HEK293T (cell line): ENCODE measurements around the gene TCF12.

Experiments
- CTCF ChIA-PET: fragments of 350-600 bp; formaldehyde crosslinking; extraction: SDS; loops from one replicate; lab custom pipeline; 2021; ENCODE audit warnings: antibody characterized with exemption, inconsistent platforms; lab: Yijun Ruan, JAX
- POLR2A ChIA-PET: fragments of 350-600 bp; formaldehyde crosslinking; extraction: SDS; loops from one replicate; lab custom pipeline; 2020; ENCODE audit warnings: antibody characterized with exemption, inconsistent platforms; lab: Yijun Ruan, JAX
- DNase-seq: peaks from one replicate; pipeline ENCODE4 v3.0.0; 2012; ENCODE audit warnings: mixed read lengths; ENCODE audit errors: extremely low spot score
- ARNT ChIP-seq: fragments of 450-650 bp; IDR thresholded peaks from 2 replicates; pipeline ENCODE4 v1.6.1; 2017; ENCODE audit warnings: mild to moderate bottlenecking
- BHLHE40 ChIP-seq: fragments of 450-650 bp; IDR thresholded peaks from 2 replicates; pipeline ENCODE4 v1.6.1; 2016; ENCODE audit warnings: mild to moderate bottlenecking, moderate library complexity, borderline replicate concordance
- CTBP1 ChIP-seq: fragments of 450-650 bp; IDR thresholded peaks from 2 replicates; pipeline ENCODE4 v1.6.1; 2016; ENCODE audit warnings: borderline replicate concordance
- ELF4 ChIP-seq: fragments of 450-650 bp; IDR thresholded peaks from 2 replicates; pipeline ENCODE4 v1.6.1; 2017; ENCODE audit warnings: antibody characterized with exemption
- FOXA1 ChIP-seq: fragments of 450-650 bp; IDR thresholded peaks from 2 replicates; pipeline ENCODE4 v1.6.1; 2016; ENCODE audit warnings: mild to moderate bottlenecking
- FOXK2 ChIP-seq: fragments of 450-650 bp; IDR thresholded peaks from 2 replicates; pipeline ENCODE4 v1.6.1; 2016; ENCODE audit warnings: mild to moderate bottlenecking
- FOXM1 ChIP-seq: fragments of 450-650 bp; IDR thresholded peaks from 2 replicates; pipeline ENCODE4 v1.6.1; 2017; ENCODE audit warnings: mild to moderate bottlenecking, borderline replicate concordance
- HDGF ChIP-seq: fragments of 450-650 bp; IDR thresholded peaks from 2 replicates; pipeline ENCODE4 v1.6.1; 2017; ENCODE audit warnings: antibody characterized with exemption, borderline replicate concordance
- L3MBTL2 ChIP-seq: fragments of 450-650 bp; conservative IDR thresholded peaks from 2 replicates; pipeline ENCODE4 v1.6.1; 2016; ENCODE audit warnings: mild to moderate bottlenecking
- LEF1 ChIP-seq: fragments of 450-650 bp; IDR thresholded peaks from 2 replicates; pipeline ENCODE4 v1.6.1; 2017; ENCODE audit warnings: mild to moderate bottlenecking, borderline replicate concordance
- NFRKB ChIP-seq: fragments of 450-650 bp; IDR thresholded peaks from 2 replicates; pipeline ENCODE4 v1.6.1; 2016; ENCODE audit warnings: mild to moderate bottlenecking, moderate library complexity
- PKNOX1 ChIP-seq: fragments of 450-650 bp; IDR thresholded peaks from 2 replicates; pipeline ENCODE4 v1.6.1; 2016
- SP1 ChIP-seq: fragments of 450-650 bp; IDR thresholded peaks from 2 replicates; pipeline ENCODE4 v1.6.1; 2017
- SUZ12 ChIP-seq: fragments of 450-650 bp; IDR thresholded peaks from 2 replicates; pipeline ENCODE4 v1.6.1; 2016; ENCODE audit warnings: mild to moderate bottlenecking
- TARDBP ChIP-seq: fragments of 450-650 bp; IDR thresholded peaks from 2 replicates; pipeline ENCODE4 v1.6.1; 2016
- ZNF384 ChIP-seq: fragments of 450-650 bp; IDR thresholded peaks from 2 replicates; pipeline ENCODE4 v1.6.1; 2016

The TCF12 gene

GRCh38 chr15:57190208-57190607 is 271.8 kb downstream of the TCF12 start:
- no peak for DNase-seq
- TF ChIP-seq BHLHE40 (no peak), FOXM1 (no peak), ARNT (no peak), ELF4 (no peak), SP1 (no peak), ZNF384 (no peak), LEF1 (no peak), PKNOX1 (no peak), TARDBP (no peak), SUZ12 (no peak), CTBP1 (no peak)
- CTCF ChIA-PET = no interaction called here
- POLR2A ChIA-PET = no interaction called here

- ChIA-PET CTCF (no interaction called here), POLR2A (no interaction called here)
- DNase-seq = no peak
- TF ChIP-seq FOXA1 (no peak), BHLHE40 (no peak), ARNT (no peak), FOXM1 (no peak), FOXK2 (no peak), CTBP1 (no peak), PKNOX1 (no peak), TARDBP (no peak), SUZ12 (no peak), HDGF (no peak), L3MBTL2 (no peak), ELF4 (no peak), LEF1 (no peak), SP1 (no peak), NFRKB (no peak)
Observed at GRCh38 chr15:57193161-57193560, 274.7 kb downstream of the TCF12 start.

- CTCF ChIA-PET = no interaction called here
- no peak for DNase-seq
- POLR2A ChIA-PET = no interaction called here
- TF ChIP-seq L3MBTL2 (no peak), FOXM1 (no peak), LEF1 (no peak), SP1 (no peak), TARDBP (no peak), ARNT (no peak), FOXK2 (no peak), NFRKB (no peak), PKNOX1 (no peak), SUZ12 (no peak), FOXA1 (no peak), CTBP1 (no peak), BHLHE40 (no peak), ZNF384 (no peak), ELF4 (no peak), HDGF (no peak)
Observed at GRCh38 chr15:57195326-57195725, 276.9 kb downstream of the TCF12 start.

- ChIA-PET POLR2A (no interaction called here), CTCF (no interaction called here)
- DNase-seq = no peak
- TF ChIP-seq ARNT (no peak), FOXK2 (no peak), ELF4 (no peak), SUZ12 (no peak), FOXM1 (no peak), CTBP1 (no peak), L3MBTL2 (no peak), TARDBP (no peak), HDGF (no peak), SP1 (no peak), LEF1 (no peak), PKNOX1 (no peak), ZNF384 (no peak)
Observed at GRCh38 chr15:57196865-57197264, 278.4 kb downstream of the TCF12 start.

- no peak for TF ChIP-seq L3MBTL2
- no peak for TF ChIP-seq PKNOX1
- TF ChIP-seq FOXM1 = no peak
- no peak for TF ChIP-seq SUZ12
- no peak for TF ChIP-seq SP1
- no peak for TF ChIP-seq LEF1
- TF ChIP-seq FOXK2 = no peak
- no peak for TF ChIP-seq ARNT
- no peak for TF ChIP-seq ZNF384
- no peak for TF ChIP-seq HDGF
- TF ChIP-seq TARDBP = no peak
- DNase-seq = no peak
- ChIA-PET POLR2A (no interaction called here), CTCF (no interaction called here)
Observed at GRCh38 chr15:57198131-57198530, 279.7 kb downstream of the TCF12 start.
